Medulla oblongata (tissue), 1 donor: ENCODE data around the gene TWNK.

Source experiments
- DNase-seq: peaks from one replicate; pipeline ENCODE4 v3.0.0-alpha.2; 2015; ENCODE audit errors: extremely low spot score

Gene TWNK

GRCh38 chr10:100996678-100997359, 9.5 kb downstream of the TWNK start:
- DNase-seq = no peak

GRCh38 chr10:100997360-100998182, 10.2 kb downstream of the TWNK start:
- peak; percentile 74 for DNase-seq

GRCh38 chr10:100998183-100998990, 11.0 kb downstream of the TWNK start:
- peak; percentile 98 for DNase-seq

- DNase-seq = peak; percentile 90
These were observed 11.8 kb downstream of the TWNK start for GRCh38 chr10:100998991-100999741.

- DNase-seq = no peak
These were observed 12.4 kb downstream of the TWNK start, which contains the start of gene LZTS2 for GRCh38 chr10:100999742-101000126. TSS of gene LZTS2 (plus strand) at chr10:100999808. CDS start at chr10:101002539, 2,731 bp downstream.

- peak; percentile 48 for DNase-seq
These were observed 13.0 kb downstream of the TWNK start for GRCh38 chr10:101000127-101000914.

- peak; percentile 94 for DNase-seq
These were observed 13.7 kb downstream of the TWNK start for GRCh38 chr10:101000915-101001658.

- DNase-seq = no peak
These were observed 14.3 kb downstream of the TWNK start for GRCh38 chr10:101001659-101002035.

- DNase-seq = no peak
These were observed 15.1 kb downstream of the TWNK start for GRCh38 chr10:101002456-101002855.

- no peak for DNase-seq
These were observed 16.4 kb downstream of the TWNK start for GRCh38 chr10:101003639-101004206.

GRCh38 chr10:101005361-101005760, 18.0 kb downstream of the TWNK start:
- DNase-seq = no peak

- no peak for DNase-seq
These were observed 18.7 kb downstream of the TWNK start for GRCh38 chr10:101005869-101006567.

GRCh38 chr10:101006593-101007098, 19.3 kb downstream of the TWNK start:
- no peak for DNase-seq

GRCh38 chr10:101007099-101007711, 19.9 kb downstream of the TWNK start:
- DNase-seq = peak; percentile 54

- DNase-seq = peak; percentile 78
These were observed 20.8 kb downstream of the TWNK start for GRCh38 chr10:101007915-101008822.

GRCh38 chr10:101008823-101009423, 21.6 kb downstream of the TWNK start:
- peak; percentile 92 for DNase-seq

- no peak for DNase-seq
These were observed 23.0 kb downstream of the TWNK start for GRCh38 chr10:101010329-101010728.
